Stimulated activated CD4-positive, alpha-beta T cell treated with anti-CD3 and anti-CD28 coated beads, Interleukin-1b, Interleukin-23, amount 100 ng/mL, for 24 hours (primary cell): Measurements from ENCODE around the gene KMO.

Experiments used
- DNase-seq, 4 experiments: peaks; one replicate each; pipeline ENCODE4 v3.0.0-alpha.2; 2020; ENCODE audit warnings: low read depth in 4 of 4, low spot score in 1 of 4

KMO gene

DNA sequence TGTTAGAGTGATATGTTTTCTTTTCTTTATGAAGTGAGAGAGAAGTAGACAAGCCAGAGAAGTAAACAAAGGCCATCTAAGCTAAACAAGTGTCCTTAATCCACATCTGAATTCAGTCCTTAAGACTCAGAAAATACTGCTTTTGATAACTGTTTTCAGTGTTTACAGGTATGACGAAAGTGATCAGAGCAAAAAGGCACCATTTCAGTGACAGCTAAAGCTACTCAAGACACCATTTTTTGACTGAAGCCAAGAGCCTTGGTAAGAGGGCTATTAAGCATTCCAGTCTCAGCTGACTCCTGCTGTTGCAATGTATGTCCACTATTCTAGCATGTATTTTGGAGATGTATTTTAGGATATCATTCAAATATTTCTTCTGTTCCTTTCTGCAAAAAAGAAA is 4.1 kb downstream of the KMO start:
- no peak for DNase-seq

- DNase-seq, result no peak
Observed at GRCh38 chr1:241536969-241537368, 4.8 kb downstream of the KMO start.

DNA sequence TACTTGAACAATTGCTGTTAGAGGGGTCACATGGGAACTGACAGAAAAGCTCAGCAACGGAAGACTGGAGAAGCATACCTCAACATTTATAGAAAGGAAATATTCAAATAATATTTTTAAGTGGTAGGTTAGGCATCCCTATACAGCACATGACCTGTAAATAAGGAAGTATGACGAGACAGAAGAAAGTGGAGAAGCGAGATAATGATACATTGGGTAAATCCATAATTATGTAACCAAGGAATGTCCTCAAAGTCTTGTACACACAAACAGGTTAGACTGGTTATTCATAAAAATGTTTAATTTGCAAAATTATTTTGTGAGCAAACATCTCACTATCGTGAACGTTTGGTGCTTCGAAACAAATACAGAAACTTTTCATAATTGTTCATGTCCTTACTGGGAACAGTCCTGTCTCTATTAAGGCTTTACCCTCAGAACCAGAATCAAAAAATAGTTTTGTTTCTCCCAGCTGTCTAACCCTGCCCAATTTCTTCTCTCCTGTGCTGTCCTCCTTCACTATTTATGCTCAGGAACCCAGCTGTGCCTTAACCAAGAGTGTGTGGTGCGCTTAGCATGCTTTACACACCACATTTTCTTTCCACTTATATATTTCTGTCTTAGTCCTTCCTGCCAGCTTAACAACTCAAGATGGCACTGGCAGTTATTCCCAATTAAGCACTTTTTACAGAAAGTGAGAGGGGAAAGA is 10.2 kb downstream of the KMO start:
- no peak for DNase-seq

DNA sequence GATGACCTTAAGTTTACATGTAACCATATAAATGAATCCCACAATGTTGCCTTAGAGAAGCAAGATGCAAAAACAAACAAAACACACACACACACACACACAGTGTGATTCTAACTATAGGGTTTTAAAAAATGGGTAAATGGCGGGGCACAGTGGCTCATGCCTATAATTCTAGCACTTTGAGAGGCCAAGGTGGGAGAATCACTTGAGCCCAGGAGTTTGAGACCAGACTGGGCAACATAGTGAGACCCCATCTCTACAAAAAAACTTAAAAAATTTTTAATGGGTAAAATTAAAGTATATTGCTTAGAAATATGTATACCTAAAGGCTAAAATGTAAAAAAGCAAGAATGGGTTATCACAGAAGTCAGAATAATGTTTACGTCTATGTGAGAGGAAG is 15.8 kb downstream of the KMO start:
- DNase-seq, result no peak

GRCh38 chr1:241550318-241550717 is 18.1 kb downstream of the KMO start:
- no peak for DNase-seq

GRCh38 chr1:241551759-241552638 is 19.8 kb downstream of the KMO start:
- peak in 3 of 4 experiments; percentile 12 to 33 (median 30) for DNase-seq

DNA sequence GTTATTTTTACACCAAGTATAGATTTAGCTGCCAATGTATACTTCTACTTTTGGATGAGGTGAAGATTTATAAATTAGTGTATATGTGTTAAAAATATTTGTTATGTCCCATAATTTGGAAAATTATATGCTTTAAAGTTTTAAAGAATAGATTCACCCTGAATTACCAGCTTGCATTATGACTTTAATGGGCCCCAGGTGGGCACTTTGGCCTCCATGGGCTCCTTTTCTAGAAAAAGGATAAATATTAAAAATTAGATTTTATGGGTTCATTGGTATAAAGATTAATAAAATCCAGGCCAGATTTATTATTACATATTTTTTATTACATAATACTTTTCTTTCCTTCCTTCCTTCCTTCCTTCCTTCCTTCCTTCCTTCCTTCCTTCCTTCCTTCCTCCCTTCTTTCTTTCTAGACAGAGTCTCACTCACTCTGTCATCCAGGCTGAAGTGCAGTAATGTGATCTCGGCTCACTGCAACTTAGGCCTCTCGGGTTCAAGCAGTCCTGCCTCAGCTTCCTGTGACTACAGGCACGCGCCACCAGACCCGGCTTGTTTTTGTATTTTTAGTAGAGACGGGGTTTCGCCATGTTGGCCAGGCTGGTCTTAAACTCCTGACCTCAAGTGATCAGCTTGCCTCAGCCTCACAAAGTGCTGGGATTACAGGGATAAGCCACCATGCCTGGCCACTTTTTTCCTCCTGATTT is 21.9 kb downstream of the KMO start:
- no peak for DNase-seq

DNA sequence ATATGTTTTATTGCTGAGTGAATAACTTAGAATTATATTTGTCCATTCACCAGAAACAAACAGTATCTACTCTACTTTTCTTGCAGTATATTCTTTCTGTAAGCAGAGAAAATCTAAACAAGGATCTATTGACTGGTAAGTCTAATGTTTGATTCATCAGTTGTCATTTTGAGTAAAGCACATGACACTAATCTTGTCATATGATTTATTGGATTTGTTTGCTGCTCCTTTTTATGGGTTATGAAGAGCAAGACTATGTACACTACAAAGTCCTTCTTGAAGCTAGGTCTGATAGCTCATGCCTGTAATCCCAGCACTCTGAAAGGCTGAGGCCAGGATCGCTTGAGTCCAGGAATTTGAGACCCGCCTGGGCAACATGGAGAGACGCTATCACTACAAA is 23.3 kb downstream of the KMO start:
- no peak for DNase-seq

GRCh38 chr1:241557031-241557430 is 24.9 kb downstream of the KMO start:
- no peak for DNase-seq

DNA sequence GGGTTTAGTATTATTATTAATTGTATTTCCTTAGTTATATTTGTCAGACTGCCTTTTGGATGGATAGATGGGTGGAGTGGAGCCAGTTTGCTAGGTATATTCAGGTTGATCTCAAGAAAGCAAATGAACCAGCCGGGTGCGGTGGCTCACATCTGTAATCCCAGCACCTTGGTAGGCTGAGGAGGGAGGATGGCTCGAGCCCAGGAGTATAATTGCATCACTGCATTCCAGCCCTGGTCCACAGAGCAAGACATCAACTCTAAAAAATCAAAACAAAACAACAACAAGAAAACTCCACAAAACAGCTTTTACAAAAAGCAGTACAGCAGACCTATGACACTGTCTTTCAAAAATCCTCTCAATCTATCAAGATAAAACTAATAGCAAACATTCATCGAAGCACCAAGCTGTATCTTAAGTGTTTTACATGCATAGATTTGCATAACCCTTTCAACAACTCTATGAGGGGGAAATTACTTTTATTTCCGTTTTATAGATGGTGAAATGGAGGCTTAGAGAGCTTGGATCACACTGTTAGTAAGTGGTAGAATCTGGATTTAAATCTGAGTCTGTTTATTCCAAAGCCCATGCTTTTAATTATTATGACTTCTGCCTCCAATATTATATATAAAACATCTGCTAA is 25.5 kb downstream of the KMO start:
- no peak for DNase-seq

GRCh38 chr1:241560146-241560848 is 28.1 kb downstream of the KMO start:
- DNase-seq, result no peak

GRCh38 chr1:241560849-241561187 is 28.6 kb downstream of the KMO start:
- DNase-seq, result no peak

DNA sequence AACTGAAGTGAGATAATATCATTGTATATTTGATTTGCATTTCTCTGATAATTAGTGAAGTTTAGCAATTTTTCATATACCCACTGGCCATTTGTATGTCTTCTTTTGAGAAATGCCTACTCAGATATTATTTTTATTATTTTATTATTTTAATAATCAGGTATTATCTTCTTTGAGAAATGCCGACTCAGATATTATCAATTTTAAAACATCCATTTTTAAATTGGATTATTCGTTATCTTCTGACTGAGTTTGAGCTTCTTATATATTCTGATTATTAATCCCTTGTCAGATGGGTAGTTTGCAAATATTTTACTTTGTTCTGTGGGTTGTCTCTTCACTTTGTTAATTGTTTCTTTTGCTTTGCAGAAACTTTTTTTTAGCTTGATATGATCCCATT is 37.7 kb downstream of the KMO start:
- DNase-seq, result no peak

DNA sequence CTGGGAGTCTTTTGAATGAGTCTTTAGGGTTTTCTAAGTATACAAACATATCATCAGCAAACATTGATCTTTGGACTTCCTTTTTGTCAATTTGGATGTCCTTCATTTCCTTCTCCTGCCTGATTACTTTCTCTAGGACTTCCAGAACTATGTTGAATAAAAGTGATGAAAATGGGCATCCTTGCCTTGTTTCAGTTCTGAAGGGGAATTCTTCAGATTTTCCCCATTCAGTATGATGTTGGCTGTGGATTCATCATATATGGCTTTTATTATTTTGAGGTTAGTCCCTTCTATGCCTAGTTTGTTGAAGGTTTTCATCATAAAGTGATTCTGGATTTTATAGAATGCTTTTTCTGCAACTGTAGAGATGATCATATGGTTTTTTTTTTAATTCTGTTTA is 42.0 kb downstream of the KMO start:
- DNase-seq, result no peak

DNA sequence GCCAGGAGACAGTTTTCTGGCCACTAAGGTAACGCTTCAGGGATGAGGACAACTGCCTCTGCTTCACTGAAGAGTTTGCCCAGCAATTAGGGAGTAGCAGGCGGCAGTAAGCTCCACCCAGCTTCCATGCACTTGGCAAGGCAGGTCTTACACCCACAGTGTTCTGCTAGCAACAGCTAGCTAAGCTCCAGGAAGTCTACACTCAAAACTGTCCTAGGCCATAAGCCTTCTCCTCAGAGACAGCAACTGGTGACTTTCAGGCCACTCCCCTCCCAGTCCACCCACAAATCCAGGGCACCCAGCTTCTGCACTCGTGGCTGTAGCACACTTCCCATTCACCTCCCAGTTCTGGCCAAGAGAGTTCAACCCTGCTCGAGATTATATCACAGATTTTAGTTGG is 47.3 kb downstream of the KMO start:
- no peak for DNase-seq

DNA sequence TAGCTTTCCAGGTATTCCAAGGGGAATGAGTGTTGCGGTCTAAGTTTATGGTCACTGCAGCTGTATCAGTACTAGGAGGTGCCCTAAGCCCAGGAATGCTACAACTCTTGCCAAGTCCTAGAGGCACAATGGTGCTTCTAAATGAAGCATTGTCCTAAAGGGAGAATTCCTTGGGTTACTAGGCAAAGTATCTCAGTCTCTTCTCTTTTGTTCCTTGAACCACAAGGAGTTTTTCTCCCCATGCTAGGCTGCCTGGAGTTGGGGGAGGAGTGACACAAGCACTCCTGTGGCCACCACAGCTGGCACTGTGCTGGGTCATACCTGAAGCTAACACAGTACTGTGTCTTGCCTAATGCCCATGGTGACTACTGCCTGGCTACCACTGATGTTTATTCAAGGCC is 50.7 kb downstream of the KMO start:
- DNase-seq, result no peak

- DNase-seq, result no peak
Observed at GRCh38 chr1:241586905-241587512, 54.8 kb downstream of the KMO start.

DNA sequence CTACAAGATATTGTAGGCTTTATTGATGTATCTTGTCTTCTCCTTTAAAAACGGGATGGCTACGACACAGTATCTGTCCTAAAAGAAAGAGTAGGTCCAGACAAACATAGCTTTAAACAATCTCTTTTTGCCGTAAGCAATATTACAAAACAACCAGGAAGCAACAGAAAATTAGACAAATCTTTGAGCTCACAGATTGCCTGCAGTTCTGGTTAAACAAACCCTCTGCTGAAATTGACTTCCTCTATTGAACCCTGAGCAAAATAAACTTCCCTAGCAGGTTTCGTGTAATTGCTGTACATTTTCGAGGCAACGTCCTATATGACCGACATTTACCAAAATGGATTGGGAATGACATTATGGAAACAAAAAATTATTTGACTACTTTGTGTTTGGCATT is 57.3 kb downstream of the KMO start:
- DNase-seq, result no peak

DNA sequence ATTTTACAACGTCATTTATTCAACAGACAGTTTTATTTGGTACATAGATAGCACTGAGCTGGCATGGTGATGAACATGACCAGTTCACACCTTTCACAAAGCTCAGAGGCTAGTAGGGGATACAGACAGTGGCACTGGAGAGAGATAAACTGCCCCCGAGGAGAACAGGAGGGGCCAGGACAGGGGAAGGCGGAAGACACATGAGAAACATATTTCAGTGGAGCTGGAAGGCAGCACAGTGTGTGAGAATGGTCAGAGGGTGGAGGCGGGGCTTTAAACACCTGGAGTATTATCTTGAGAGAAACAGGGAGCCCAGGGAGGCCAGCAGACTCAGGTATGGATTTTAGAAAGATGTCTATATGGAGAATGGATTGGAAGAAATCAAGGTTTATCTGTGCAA is 58.5 kb downstream of the KMO start:
- no peak for DNase-seq

DNA sequence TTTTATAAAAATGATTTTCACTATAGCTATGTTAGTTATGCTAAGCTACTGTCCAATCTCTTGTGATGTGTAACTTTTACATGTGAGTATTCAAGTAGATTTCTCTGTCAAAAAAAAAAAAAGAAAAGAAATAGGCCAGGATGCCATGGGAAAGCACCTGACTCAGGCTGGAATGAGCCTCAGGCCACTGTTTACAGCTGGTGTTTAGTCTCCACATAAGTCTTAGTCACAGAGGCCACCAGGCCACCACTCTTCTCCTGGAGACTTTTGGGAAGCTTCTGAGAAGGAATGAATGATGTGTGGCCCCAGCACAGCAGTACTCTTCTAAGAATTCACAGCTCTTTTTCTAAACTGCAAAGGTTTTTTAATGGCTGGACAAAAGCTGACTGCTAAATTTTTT is 59.1 kb downstream of the KMO start:
- DNase-seq, result no peak

DNA sequence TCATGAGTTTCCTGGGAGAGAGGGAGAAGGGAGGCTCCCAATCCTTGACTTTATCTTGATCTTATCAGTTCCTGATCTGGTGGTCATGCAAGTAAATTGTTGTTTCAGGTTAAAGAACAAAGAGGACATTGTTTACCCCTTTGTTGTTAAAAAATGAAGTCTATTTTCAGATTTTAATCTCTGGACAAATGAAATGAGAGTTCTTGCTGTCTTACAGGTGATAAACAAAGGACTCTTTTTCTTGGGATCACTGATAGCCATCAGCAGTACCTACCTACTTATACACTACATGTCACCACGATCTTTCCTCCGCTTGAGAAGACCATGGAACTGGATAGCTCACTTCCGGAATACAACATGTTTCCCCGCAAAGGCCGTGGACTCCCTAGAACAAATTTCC is 59.6 kb downstream of the KMO start:
- DNase-seq, result no peak
